Lower lobe of right lung (tissue), 2 donors: ENCODE data around the gene CTTN. TPM values are rescaled to one million over a fixed set of nuclear protein-coding genes. Genes with fewer than 3 reads are reported as not detected.

Experiments
- ATAC-seq, 2 donors: fragments of 200-7000 bp; cut with Tn5 transposase; one replicate each; pipeline ENCODE4 v1.9.1; 2020 to 2022; ENCODE audit warnings: mild to moderate bottlenecking in 2 of 2, moderate library complexity in 2 of 2
- DNase-seq: peaks from one replicate; pipeline ENCODE4 v3.0.0-alpha.2; 2020
- H3K27ac ChIP-seq: fragments of 200-600 bp; one replicate; pipeline ENCODE4 v1.8.0; 2022
- H3K27me3 ChIP-seq: fragments of 200-600 bp; one replicate; pipeline ENCODE4 v1.8.0; 2022; ENCODE audit warnings: low read depth
- H3K36me3 ChIP-seq: fragments of 200-600 bp; one replicate; pipeline ENCODE4 v1.8.0; 2022; ENCODE audit warnings: mild to moderate bottlenecking
- H3K4me1 ChIP-seq: fragments of 200-600 bp; one replicate; pipeline ENCODE4 v1.8.0; 2022
- H3K4me3 ChIP-seq: fragments of 200-600 bp; one replicate; pipeline ENCODE4 v1.8.0; 2022; ENCODE audit warnings: mild to moderate bottlenecking
- H3K9me3 ChIP-seq: fragments of 200-600 bp; one replicate; pipeline ENCODE4 v1.8.0; 2022
- CTCF ChIP-seq: fragments of 200-600 bp; IDR thresholded peaks from one replicate; pipeline ENCODE4 v1.8.0; 2022; ENCODE audit warnings: antibody characterized with exemption, mild to moderate bottlenecking
- intact Hi-C: fragments of 100-400 bp; cut with DNase I; formaldehyde crosslinking; loops from one replicate; pipeline ENCODE4 v1.11.0; 2022
- total RNA-seq: library from RNA; stranded (reverse); fragmentation: NEBNext Ultra II Directional; extraction: Animal tissue kit (Norgen Biotek cat#: 25700); gene quantifications from one replicate; pipeline ENCODE4 v1.2.1, GENCODE V29; 2021
- donor health status: DM: no; HTN: yes; CAD: no; lungs with severe emphysema.

Gene CTTN
- total RNA-seq, 1 donor from 2014 or later, result 145 TPM

GRCh38 chr11:70466154-70466553 lies 67.8 kb downstream of the CTTN start:
- Histone ChIP-seq H3K27ac (no peak overlapping the region), H3K4me1 (no peaks in the 10 kb centered on the region), H3K9me3 (no peaks in the 10 kb centered on the region), H3K36me3 (no peaks in the 10 kb centered on the region), H3K4me3 (no peak overlapping the region), H3K27me3 (peaks cover 20% of the 10 kb centered on the region)
- TF ChIP-seq CTCF, result no peak
- ATAC-seq (peak; percentile 24 to 46), DNase-seq (no peak)
- intact Hi-C loops, result no loop called here

- no peaks in the 10 kb centered on the region for H3K4me1 ChIP-seq
- peaks cover 20% of the 10 kb centered on the region for H3K27me3 ChIP-seq
- H3K27ac ChIP-seq, result no peak overlapping the region
- H3K4me3 ChIP-seq, result no peak overlapping the region
- ATAC-seq (peak in 1 of 2 donors; percentile 11), DNase-seq (no peak)
- intact Hi-C loops, result no loop called here
- TF ChIP-seq CTCF, result no peak
- no peaks in the 10 kb centered on the region for H3K9me3 ChIP-seq
- no peaks in the 10 kb centered on the region for H3K36me3 ChIP-seq
These were observed 68.3 kb downstream of the CTTN start for GRCh38 chr11:70466596-70466995.

GRCh38 chr11:70467201-70468085 lies 69.1 kb downstream of the CTTN start:
- peak; percentile 59 to 71 for ATAC-seq
- peak; percentile 84 for TF ChIP-seq CTCF
- no peaks in the 10 kb centered on the region for H3K9me3 ChIP-seq
- H3K36me3 ChIP-seq, result no peaks in the 10 kb centered on the region
- no peak overlapping the region for H3K27ac ChIP-seq
- intact Hi-C loops, result no loop called here
- no peak overlapping the region for H3K4me3 ChIP-seq
- no peaks in the 10 kb centered on the region for H3K4me1 ChIP-seq
- peaks cover 17% of the 10 kb centered on the region for H3K27me3 ChIP-seq
- peak; percentile 66 for DNase-seq

GRCh38 chr11:70468256-70469195 lies 70.2 kb downstream of the CTTN start:
- no peak for TF ChIP-seq CTCF
- Histone ChIP-seq H3K9me3 (no peaks in the 10 kb centered on the region), H3K27ac (no peak overlapping the region), H3K36me3 (no peaks in the 10 kb centered on the region), H3K27me3 (peaks cover 17% of the 10 kb centered on the region), H3K4me1 (no peaks in the 10 kb centered on the region), H3K4me3 (no peak overlapping the region)
- intact Hi-C loops, result no loop called here
- no peak for DNase-seq
- ATAC-seq, result no peak

GRCh38 chr11:70470127-70470526 lies 71.8 kb downstream of the CTTN start:
- H3K4me3 ChIP-seq, result no peak overlapping the region
- no peaks in the 10 kb centered on the region for H3K4me1 ChIP-seq
- H3K27ac ChIP-seq, result no peak overlapping the region
- H3K36me3 ChIP-seq, result no peaks in the 10 kb centered on the region
- no peak for TF ChIP-seq CTCF
- DNase-seq (no peak), ATAC-seq (no peak)
- no peaks in the 10 kb centered on the region for H3K9me3 ChIP-seq
- peaks cover 3% of the 10 kb centered on the region for H3K27me3 ChIP-seq
- intact Hi-C loops, result no loop called here
